NAMALWA (cell line): ENCODE data around the gene CLNK.

Experiments
- DNase-seq: peaks from one replicate; pipeline ENCODE4 v3.0.0-alpha.2; 2015; ENCODE audit warnings: low spot score

Gene CLNK

GRCh38 chr4:10456260-10456594 is 228.3 kb downstream of the CLNK start:
- no peak for DNase-seq

- DNase-seq: no peak
These were observed 229.4 kb downstream of the CLNK start for GRCh38 chr4:10455133-10455532.

- no peak for DNase-seq
These were observed 229.8 kb downstream of the CLNK start for GRCh38 chr4:10454726-10455125.

- DNase-seq: no peak
These were observed 230.4 kb downstream of the CLNK start for GRCh38 chr4:10454121-10454520.

- no peak for DNase-seq
These were observed 235.6 kb downstream of the CLNK start for GRCh38 chr4:10448991-10449390.

- DNase-seq: no peak
These were observed 241.6 kb downstream of the CLNK start for GRCh38 chr4:10442976-10443375.

- no peak for DNase-seq
These were observed 243.1 kb downstream of the CLNK start for GRCh38 chr4:10441512-10441911.

- DNase-seq: no peak
These were observed 245.6 kb downstream of the CLNK start for GRCh38 chr4:10438924-10439323.

- DNase-seq: no peak
These were observed 246.8 kb downstream of the CLNK start for GRCh38 chr4:10437735-10438134.
